Heart left ventricle (tissue), 13 donors: ENCODE measurements around the gene FSTL5.

Experiments used
- CTCF ChIP-seq, 12 donors: fragments of 200-600 bp; sonication (generic) in 4 of 12; IDR thresholded peaks; one replicate each; pipeline versions ENCODE4 v1.5.0 to v1.8.0; 2018 to 2022; ENCODE audit warnings: antibody characterized with exemption in 12 of 12, mild to moderate bottlenecking in 5 of 12
- POLR2A ChIP-seq, 2 donors: fragments of 450-650 bp; IDR thresholded peaks; one replicate each; pipeline ENCODE4 v1.6.1; 2017; ENCODE audit warnings: antibody characterized with exemption in 2 of 2, mild to moderate bottlenecking in 2 of 2, moderate library complexity in 2 of 2
- donor health status: ischemic (EF 13 %, LVEDD 7.1; RV severe dilation, severe dysfunction).
- donor health status: DM: no; HTN: yes; CAD: no.
- donor health status: DM: no; HTN: no; CAD: no.
- donor health status: ischemic (EF 25% LVEDD 6.9; RV normal size, moderate dysfunction).
- donor health status: ischemic (EF 25% LVEDD 5.7; RV mildly dilated, moderate dysfunction).
- donor health status: ischemic (EF 35%, LVEDD 5.7; RV mildly dilated, moderate dysfunction).
- donor health status: nonischemic (EF 11% LVEDD 7.7; RV severe dilation, severe dysfunction).
- donor health status: DM: yes; HTN: yes; CAD: no.
- donor health status: PGD.
- donor health status: ischemic (EF 29% LVEDD 5.4; RV normal size, mild dysfunction).
- donor health status: nonischemic (EF 23%, LVEDD 6.1; RV moderate dilation, normal function).

- TF ChIP-seq CTCF (IDR thresholded peaks at IDR 0.05): no peak
- no peak for TF ChIP-seq POLR2A (IDR thresholded peaks at IDR 0.05)
These were observed 322.0 kb downstream of the FSTL5 start for GRCh38 chr4:161841759-161842158.
